Measurements from ENCODE around the gene ZNF99.

- TF ChIP-seq CBFB (CRISPR knock-in tag; IDR thresholded peaks at IDR 0.05) (no peak), THRA (IDR thresholded peaks at IDR 0.05) (no peak), ZNF76 (CRISPR knock-in tag; IDR thresholded peaks at IDR 0.05; ENCODE audit: borderline replicate concordance) (no peak), KDM2B (CRISPR knock-in tag; IDR thresholded peaks at IDR 0.05) (no peak), FOXA1 (IDR thresholded peaks at IDR 0.05; ENCODE audit: borderline replicate concordance) (no peak), CBX1 (IDR thresholded peaks at IDR 0.05; ENCODE audit: low read depth) (no peak), E4F1 (CRISPR knock-in tag; IDR thresholded peaks at IDR 0.05; ENCODE audit: borderline replicate concordance) (no peak), CBX5 (IDR thresholded peaks at IDR 0.05; ENCODE audit: borderline replicate concordance, low read depth) (no peak), HIVEP1 (CRISPR knock-in tag; IDR thresholded peaks at IDR 0.05) (no peak), ZHX1 (conservative IDR thresholded peaks at IDR 0.05; ENCODE audit: low read length) (no peak), CTCF (IDR thresholded peaks at IDR 0.05 in 2 of 3, conservative IDR thresholded peaks at IDR 0.05 in 1 of 3; ENCODE audit: insufficient read depth in 2 of 3, low read depth in 1 of 3, low read length in 3 of 3) (no peak)
Measured at GRCh38 chr19:22797040-22797439, 13.1 kb upstream of the ZNF99 start.
